HG02884 (cell line): Measurements from ENCODE around the gene COPA.

ENCODE experiments used
- ATAC-seq: cut with Tn5 transposase; IDR thresholded peaks from one replicate; pipeline ENCODE4 v1.9.1; 2021; ENCODE audit warnings: mild to moderate bottlenecking, moderate library complexity; ENCODE audit not compliant: unreplicated experiment

COPA gene

GRCh38 chr1:160271025-160271424 is 72.0 kb downstream of the COPA start:
- no peak for ATAC-seq

GRCh38 chr1:160267284-160267991 is 75.6 kb downstream of the COPA start:
- ATAC-seq, result no peak

DNA sequence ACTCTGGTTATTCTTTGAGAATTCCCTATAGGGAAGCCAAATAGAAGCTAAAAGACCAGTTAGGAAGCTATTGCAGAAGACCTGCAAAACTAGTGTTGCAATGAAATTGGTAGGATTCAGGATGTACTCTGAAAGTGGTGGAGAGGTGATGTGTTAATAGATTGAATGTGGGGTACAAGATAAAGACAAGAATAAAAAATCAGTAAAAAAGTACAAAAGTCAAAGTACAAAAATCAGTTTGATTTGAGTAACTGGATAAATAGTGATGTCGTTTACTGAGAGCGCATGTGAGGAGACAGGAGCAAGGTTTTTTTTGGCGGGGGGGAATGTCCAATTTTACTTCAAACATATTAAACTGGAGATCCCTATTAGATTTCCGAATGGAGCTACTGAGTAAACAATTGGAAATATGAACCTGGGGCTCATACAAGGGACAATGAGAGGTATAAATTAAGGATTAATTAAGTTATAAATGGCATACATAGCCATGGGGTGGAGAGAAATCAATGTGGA is 78.2 kb downstream of the COPA start:
- ATAC-seq, result no peak

DNA sequence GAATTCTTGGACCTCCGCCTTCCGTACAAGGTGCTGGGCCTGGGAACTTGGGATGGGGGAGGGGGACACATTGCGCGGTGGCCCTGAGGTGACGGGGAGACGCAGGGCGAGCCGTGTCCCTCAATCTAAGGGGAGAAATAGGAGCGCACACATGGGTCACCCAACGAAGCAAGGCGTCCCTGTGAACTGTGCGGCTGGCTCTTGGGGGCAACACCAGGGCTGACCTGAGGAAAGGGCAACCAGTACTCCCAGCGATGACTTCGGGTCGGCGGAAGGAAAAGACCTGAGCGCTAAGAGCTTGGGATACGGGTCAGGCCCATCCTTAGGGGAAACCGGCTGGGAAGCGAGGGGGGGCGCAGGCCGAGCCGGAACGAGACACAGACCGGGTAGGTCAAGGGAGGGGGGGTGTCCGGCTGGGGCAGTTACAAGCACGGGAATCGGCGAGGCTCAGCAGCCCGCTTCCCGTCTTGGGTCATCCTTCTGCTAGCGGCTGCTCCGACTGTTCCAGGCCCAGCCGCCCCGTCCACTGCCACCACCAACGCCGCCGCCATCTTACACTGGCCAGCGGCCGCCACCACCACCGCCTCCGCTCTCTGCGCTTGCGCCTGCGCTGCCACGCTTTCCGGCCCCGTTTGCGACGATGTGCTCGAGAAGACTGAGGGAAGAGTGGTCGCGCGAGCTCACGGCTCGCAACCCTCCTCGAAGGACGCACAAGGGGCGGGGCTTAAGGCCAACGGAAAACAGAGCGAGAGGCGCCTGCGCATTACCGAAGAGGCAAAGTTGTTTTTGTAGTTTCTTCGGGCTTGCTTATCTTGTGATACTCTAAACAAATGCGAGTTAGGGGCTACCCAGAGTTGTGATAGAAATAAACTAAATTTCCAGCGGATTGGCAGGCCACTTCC is 80.9 kb downstream of the COPA start, which contains the start of gene DCAF8:
TSS of gene DCAF8 (minus strand) at position 657 of the 902 bp plus-strand sequence. CDS start 18,541 bp downstream, outside the sequence.
- ATAC-seq, result peak; percentile 77

DNA sequence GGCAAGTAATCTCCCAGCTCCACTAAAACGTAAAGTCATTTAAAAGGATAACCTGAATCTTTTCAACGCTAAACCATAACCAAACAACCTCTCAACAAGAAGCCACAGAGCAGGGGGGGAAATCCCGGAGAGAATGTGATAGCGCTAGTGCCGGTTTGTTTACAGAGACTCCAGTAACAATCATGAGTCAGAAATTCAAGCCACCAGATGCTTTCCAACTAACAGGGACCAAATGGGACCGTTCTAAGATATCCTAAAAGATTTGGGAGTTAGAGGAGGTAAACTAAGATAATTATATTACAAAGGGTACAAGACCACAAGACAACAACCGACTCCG is 81.5 kb downstream of the COPA start:
- no peak for ATAC-seq

DNA sequence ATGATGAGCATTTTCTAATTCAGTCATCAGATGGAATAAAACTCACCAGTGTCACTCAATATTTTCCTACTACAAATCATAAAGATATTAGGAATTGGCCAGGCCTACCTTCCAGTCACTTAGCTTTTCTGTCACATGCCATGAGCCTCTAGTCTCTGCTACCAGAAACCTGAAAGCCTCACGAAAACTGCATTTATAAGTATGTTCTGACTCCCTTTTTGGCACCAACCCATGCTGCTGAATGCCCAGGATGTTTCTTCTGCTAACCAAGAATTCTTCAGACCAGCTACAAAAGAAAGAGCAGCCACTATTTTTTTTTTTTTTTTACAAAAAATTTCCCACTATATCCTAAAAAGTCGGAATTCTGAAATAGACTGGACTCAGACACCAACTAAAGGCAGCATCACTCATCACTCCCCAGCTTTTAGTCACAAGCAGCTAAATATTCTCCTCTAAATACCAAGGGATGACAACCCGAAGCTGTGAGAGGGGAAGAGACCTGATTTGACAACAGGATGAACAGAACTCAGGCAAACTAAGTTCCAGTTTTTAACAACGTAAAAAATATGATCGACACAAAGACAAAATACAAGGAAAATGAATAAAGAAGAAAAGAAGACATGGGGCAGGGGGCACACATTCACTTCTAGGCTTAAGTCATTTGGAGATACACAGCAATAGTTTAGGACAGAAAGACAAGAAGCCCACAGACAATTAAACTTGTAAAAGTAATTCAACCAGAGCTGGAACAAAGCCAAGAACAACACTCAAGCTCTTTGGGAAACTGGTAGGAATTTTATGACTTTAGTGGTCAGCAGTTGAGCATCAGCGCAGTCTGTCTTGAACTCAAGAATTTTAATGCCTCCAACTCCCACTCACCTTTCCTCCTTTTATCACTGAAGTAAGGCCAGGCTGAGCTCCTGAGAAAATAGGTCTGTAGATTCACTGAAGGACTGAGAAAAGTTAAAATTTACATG is 82.4 kb downstream of the COPA start:
- no peak for ATAC-seq

- no peak for ATAC-seq
These were observed 84.8 kb downstream of the COPA start for GRCh38 chr1:160258177-160258798.

DNA sequence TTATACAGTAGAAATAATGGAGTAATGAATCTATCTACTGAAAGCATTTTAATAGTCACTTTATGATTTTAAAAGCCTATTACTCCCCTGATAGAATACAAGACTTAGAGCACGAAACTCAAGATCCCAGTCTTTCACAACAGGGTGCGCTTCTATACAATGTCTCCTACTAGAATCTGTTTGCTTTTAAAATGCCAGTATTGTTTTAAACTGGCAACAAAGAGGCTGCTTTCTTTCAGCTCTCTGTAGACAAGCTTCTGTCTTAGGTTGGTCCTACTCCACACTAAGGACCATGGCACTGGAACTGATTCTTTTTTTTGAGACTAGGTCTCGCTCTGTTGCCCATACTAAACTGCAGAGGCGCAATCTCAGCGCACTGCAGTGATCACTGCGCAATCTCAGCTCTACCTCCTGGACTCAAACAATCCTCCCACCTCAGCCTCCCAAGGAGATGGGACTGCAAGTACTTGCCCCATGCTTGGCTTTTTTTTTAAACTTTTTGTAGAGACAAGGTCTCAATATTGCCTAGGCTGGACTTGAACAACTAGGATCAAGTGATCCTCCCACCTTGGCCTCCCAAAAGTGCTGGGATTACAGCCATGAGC is 85.5 kb downstream of the COPA start:
- ATAC-seq, result no peak

DNA sequence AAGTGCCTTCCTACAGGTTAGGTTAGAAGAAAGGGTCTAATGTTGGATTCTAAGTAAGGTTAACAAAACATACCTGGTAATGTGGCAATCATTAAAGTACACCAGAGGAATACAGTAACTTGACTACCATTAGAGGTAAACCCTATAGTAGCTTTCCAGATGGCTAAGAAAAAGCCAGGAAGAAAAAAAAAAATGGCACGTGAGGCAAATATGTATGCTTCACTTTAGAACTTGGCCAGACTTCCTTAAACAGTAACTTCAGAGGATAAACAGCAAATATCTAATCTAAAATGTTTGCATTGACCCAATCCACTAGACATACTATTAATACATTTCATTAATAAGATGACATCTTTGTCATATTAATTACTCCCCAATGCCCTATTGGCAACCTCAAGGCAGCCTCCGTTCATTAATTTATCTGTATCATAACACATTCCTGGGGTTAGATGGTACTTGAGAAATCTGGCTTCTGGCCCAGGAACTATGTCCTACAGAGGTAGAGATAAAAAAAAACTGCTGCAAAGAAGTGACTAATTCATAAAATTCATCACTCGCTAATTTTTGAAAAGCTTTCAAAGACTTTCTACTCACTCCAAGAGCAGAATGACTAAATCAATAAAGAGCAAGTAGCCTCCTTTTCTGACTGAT is 86.5 kb downstream of the COPA start:
- no peak for ATAC-seq

GRCh38 chr1:160255781-160256300 is 87.2 kb downstream of the COPA start:
- no peak for ATAC-seq

DNA sequence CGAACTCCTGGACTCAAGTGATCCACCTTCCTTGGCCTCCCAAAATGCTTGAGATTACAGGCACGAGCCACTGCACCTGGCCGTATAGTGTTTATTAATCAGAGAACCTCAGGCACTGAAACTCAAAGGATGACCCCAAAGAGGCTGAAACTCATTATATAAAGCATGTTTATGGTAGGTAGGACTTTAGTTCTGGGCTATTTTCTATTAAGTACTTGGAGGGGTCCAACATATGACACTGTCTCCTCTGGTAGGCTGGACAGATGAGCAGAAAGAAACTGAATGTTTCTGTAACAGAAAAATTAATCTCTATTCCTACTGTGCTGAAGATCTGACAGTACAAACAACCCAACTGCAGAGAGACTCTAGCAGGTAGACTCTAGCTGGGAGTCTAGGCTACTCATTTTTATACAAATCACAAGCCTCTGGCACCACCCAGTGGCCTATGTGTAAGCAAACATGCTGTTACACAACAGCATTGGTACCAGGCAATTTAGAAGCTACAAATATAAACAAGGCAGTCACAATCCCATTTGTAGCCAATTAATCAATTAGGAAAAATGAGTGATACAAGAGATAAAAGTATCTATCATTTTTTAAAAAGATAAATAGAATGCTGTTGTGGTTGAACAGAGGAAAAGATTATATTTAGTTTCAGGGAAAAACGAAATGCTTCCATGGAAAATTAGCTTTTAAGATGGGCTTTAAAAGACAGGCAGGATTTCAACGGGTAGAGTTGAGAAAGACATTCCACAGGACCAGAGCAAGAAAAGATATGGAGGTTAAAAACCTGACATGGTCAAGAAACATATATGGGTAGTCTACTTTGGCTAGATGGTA is 91.1 kb downstream of the COPA start:
- ATAC-seq, result no peak

DNA sequence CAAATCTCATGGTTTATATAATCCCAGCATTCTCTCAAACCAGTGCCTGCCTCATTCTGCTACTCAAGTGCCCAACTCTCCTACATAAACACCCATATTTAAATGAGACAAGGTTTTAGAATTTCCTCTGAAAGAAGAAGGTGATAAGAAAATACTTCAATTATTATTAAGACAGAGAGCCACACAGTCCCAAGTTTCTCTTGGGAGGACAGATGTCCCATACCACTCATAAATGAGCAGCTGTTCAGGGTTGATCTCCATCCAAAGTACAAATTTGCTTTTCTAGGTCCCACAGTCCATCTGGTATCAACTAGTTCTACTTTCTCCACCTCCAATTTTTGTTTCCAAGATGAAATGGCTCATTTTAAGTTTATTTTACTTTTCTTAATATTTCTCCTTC is 92.0 kb downstream of the COPA start:
- no peak for ATAC-seq

GRCh38 chr1:160247053-160247452 is 96.0 kb downstream of the COPA start:
- ATAC-seq, result no peak

DNA sequence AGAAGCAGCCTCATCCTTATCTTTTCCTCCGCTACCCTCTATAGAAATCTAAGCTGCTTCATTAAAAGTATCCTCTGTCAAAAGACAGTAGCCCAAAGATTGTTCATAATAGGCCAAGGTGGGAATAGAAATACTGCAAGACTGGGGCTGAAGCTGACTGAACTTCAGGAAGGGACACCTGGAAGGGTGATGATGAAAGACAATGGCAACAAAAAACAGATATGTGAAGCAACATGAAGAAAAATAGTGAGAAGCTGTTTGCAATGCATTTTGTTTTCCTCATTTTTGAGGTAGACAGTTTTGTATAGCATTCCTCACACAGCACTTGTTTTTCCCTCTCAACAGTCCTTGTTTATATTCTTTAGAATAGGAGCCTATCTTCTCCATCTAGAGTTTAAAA is 97.6 kb downstream of the COPA start:
- ATAC-seq, result no peak

GRCh38 chr1:160244209-160244608 is 98.8 kb downstream of the COPA start:
- no peak for ATAC-seq

GRCh38 chr1:160243767-160244166 is 99.3 kb downstream of the COPA start:
- ATAC-seq, result no peak

GRCh38 chr1:160239582-160240299 is 103.3 kb downstream of the COPA start:
- no peak for ATAC-seq
